DOHH2 (cell line): Measurements from ENCODE around the gene KIF26B.

Experiments used
- H3F3A ChIP-seq: fragments of 200-600 bp; sonication (generic), shearing (Covaris generic); 2 replicates; pipeline ENCODE4 v1.6.0; 2016; ENCODE audit warnings: antibody characterized with exemption, mild to moderate bottlenecking; ENCODE audit not compliant: control insufficient read depth, insufficient read depth
- H3K27ac ChIP-seq: fragments of 200-600 bp; sonication (generic); 2 replicates; pipeline ENCODE4 v1.5.1; 2014; ENCODE audit warnings: low read depth, mild to moderate bottlenecking, low read length, moderate library complexity
- H3K27me3 ChIP-seq: fragments of 200-600 bp; sonication (generic); 2 replicates; pipeline ENCODE4 v1.6.1; 2014; ENCODE audit warnings: mild to moderate bottlenecking, low read length, mixed read lengths; ENCODE audit not compliant: control insufficient read depth
- H3K36me3 ChIP-seq: fragments of 200-600 bp; sonication (generic); 2 replicates; pipeline ENCODE4 v1.6.1; 2014; ENCODE audit warnings: mild to moderate bottlenecking, low read length, moderate library complexity, mixed read lengths; ENCODE audit not compliant: control insufficient read depth
- H3K4me1 ChIP-seq: fragments of 200-600 bp; sonication (generic); 2 replicates; pipeline ENCODE4 v1.6.1; 2014; ENCODE audit warnings: mild to moderate bottlenecking, low read length, mixed read lengths; ENCODE audit not compliant: control insufficient read depth
- H3K4me2 ChIP-seq: fragments of 200-600 bp; sonication (generic); 2 replicates; pipeline ENCODE4 v1.6.0; 2014; ENCODE audit warnings: mild to moderate bottlenecking, low read length, moderate library complexity
- H3K4me3 ChIP-seq: fragments of 200-600 bp; sonication (generic); 2 replicates; pipeline ENCODE4 v1.5.1; 2014; ENCODE audit warnings: mild to moderate bottlenecking, low read length, mixed read lengths
- H3K79me2 ChIP-seq: fragments of 200-600 bp; sonication (generic); 2 replicates; pipeline ENCODE4 v1.6.1; 2014; ENCODE audit warnings: mild to moderate bottlenecking, low read length, mixed read lengths; ENCODE audit not compliant: control insufficient read depth
- H3K9me2 ChIP-seq: fragments of 200-600 bp; sonication (generic); replicated peaks from 2 replicates; pipeline ENCODE4 v1.6.1; 2014; ENCODE audit warnings: mild to moderate bottlenecking, low read length, mixed read lengths; ENCODE audit not compliant: control insufficient read depth
- H3K9me3 ChIP-seq: fragments of 200-600 bp; sonication (generic); 2 replicates; pipeline ENCODE4 v1.6.1; 2014; ENCODE audit warnings: antibody characterized with exemption, low read length, mixed read lengths; ENCODE audit not compliant: control insufficient read depth, insufficient read depth
- H4K20me1 ChIP-seq: fragments of 200-600 bp; sonication (generic); 2 replicates; pipeline ENCODE4 v1.6.0; 2014; ENCODE audit warnings: low read depth, mild to moderate bottlenecking, antibody characterized with exemption, low read length, moderate library complexity; ENCODE audit not compliant: control insufficient read depth, insufficient read depth
- EZH2phosphoT487 ChIP-seq: fragments of 200-600 bp; sonication (generic); IDR thresholded peaks from 2 replicates; pipeline ENCODE4 v1.6.1; 2017; ENCODE audit warnings: borderline replicate concordance, mild to moderate bottlenecking, antibody characterized with exemption, low read length, moderate library complexity, mixed read lengths
- TF ChIP-seq, protein P1 (sequence below): fragments of 200-600 bp; sonication (generic); IDR thresholded peaks from one replicate; pipeline ENCODE4 v1.5.1; 2014; ENCODE audit warnings: antibody characterized with exemption, mild to moderate bottlenecking, low read depth, low read length; ENCODE audit not compliant: poor library complexity, severe bottlenecking

The KIF26B gene

DNA sequence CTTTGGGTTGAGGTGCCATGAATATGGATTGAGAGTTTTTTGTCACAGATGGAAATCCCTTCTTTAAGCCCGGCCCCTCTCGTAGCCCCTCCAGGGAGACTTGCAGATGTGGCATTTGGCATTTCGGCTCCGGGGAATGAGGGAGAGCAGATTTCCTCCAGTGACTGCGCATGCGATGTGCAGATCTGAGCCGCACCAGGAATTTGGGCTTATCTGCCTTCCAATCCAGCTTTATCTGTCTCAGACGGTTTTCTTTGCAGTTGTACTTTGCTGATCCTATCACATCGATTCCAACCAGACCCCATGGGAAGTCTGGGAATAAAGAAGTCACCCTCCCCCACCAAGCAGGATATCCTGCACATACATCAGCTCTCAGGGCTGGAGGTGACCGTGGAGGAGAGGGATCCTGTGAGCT lies 11.7 kb downstream of the KIF26B start:
- Histone ChIP-seq H3K4me3 (no peak overlapping the region), H3K9me3 (no peaks in the 10 kb centered on the region), H3K27me3 (peaks cover 26% of the 10 kb centered on the region), H3K36me3 (no peaks in the 10 kb centered on the region), H3F3A (no peaks in the 10 kb centered on the region), H3K27ac (no peak overlapping the region), H3K79me2 (no peaks in the 10 kb centered on the region), H3K9me2 (no peaks in the 10 kb centered on the region), H4K20me1 (no peaks in the 10 kb centered on the region), H3K4me1 (no peaks in the 10 kb centered on the region), H3K4me2 (no peak overlapping the region)
- TF ChIP-seq EZH2phosphoT487: no peak
- TF ChIP-seq, protein P1, sequence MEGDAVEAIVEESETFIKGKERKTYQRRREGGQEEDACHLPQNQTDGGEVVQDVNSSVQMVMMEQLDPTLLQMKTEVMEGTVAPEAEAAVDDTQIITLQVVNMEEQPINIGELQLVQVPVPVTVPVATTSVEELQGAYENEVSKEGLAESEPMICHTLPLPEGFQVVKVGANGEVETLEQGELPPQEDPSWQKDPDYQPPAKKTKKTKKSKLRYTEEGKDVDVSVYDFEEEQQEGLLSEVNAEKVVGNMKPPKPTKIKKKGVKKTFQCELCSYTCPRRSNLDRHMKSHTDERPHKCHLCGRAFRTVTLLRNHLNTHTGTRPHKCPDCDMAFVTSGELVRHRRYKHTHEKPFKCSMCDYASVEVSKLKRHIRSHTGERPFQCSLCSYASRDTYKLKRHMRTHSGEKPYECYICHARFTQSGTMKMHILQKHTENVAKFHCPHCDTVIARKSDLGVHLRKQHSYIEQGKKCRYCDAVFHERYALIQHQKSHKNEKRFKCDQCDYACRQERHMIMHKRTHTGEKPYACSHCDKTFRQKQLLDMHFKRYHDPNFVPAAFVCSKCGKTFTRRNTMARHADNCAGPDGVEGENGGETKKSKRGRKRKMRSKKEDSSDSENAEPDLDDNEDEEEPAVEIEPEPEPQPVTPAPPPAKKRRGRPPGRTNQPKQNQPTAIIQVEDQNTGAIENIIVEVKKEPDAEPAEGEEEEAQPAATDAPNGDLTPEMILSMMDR: no peak

DNA sequence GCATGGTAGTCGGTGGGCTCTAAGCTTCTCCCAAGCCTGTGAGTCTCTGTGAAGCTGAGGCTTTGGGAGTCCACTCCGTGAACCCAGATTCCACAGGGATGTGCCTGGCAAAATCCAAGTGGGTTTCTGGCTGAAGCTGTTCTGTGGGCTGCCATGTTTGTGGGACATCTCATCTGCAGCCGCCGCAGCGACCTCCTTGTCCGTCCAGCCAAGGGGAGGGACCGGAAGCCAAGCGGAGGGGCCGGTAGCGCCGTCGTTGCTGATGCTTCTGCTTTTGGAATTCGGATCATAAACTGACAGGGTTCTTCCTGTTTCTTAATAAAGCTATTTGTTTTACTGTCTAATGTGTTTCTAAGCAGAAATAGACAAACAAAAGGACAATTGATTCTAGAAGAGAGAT lies 13.3 kb downstream of the KIF26B start:
- H3K4me1 ChIP-seq: no peaks in the 10 kb centered on the region
- H3K27me3 ChIP-seq: peaks cover 26% of the 10 kb centered on the region
- no peak for TF ChIP-seq EZH2phosphoT487
- TF ChIP-seq, protein P1: no peak

DNA sequence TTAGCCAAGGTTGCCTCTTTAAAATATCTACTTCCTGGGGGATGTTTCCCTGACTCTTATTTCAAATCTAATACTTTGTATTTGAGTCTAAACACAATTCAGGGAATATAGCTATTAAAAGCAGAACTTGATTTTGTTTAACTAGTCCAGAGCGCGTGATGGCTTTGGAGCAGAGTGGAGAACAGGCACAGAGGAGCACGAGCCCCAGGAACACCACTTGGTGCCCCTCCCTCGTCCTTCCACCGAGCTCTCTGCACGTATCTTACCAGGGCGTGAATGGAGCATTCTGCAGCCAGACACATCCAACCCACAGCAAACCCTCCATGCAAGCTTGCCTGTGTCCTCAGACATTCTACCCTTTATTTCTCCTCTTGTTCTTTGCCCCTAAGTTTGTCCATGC lies 14.1 kb downstream of the KIF26B start:
- Histone ChIP-seq H3K4me2 (no peak overlapping the region), H3K36me3 (no peaks in the 10 kb centered on the region), H3K9me2 (no peaks in the 10 kb centered on the region), H3K4me3 (no peak overlapping the region), H3K27me3 (peaks cover 26% of the 10 kb centered on the region), H3K27ac (no peak overlapping the region), H3K9me3 (no peaks in the 10 kb centered on the region), H3K4me1 (no peaks in the 10 kb centered on the region), H3F3A (no peaks in the 10 kb centered on the region), H4K20me1 (no peaks in the 10 kb centered on the region), H3K79me2 (no peaks in the 10 kb centered on the region)
- TF ChIP-seq EZH2phosphoT487: no peak
- TF ChIP-seq, protein P1: no peak

More for the DNA sequence above, 13.3 kb downstream of the KIF26B start:
- no peak overlapping the region for H3K27ac ChIP-seq
- H3K4me2 ChIP-seq: no peak overlapping the region
- H4K20me1 ChIP-seq: no peaks in the 10 kb centered on the region
- H3F3A ChIP-seq: no peaks in the 10 kb centered on the region
- no peaks in the 10 kb centered on the region for H3K9me2 ChIP-seq
- H3K9me3 ChIP-seq: no peaks in the 10 kb centered on the region
- H3K4me3 ChIP-seq: no peak overlapping the region
- H3K36me3 ChIP-seq: no peaks in the 10 kb centered on the region
- no peaks in the 10 kb centered on the region for H3K79me2 ChIP-seq
